NCI-H2171 treated with DMSO at 0.1 percent for 48 hours (cell line): ENCODE results near the gene TSPAN4.

Source experiments
- DNase-seq: peaks from one replicate; lab custom pipeline; 2025; lab: John Stamatoyannopoulos, UW

TSPAN4 gene

DNA sequence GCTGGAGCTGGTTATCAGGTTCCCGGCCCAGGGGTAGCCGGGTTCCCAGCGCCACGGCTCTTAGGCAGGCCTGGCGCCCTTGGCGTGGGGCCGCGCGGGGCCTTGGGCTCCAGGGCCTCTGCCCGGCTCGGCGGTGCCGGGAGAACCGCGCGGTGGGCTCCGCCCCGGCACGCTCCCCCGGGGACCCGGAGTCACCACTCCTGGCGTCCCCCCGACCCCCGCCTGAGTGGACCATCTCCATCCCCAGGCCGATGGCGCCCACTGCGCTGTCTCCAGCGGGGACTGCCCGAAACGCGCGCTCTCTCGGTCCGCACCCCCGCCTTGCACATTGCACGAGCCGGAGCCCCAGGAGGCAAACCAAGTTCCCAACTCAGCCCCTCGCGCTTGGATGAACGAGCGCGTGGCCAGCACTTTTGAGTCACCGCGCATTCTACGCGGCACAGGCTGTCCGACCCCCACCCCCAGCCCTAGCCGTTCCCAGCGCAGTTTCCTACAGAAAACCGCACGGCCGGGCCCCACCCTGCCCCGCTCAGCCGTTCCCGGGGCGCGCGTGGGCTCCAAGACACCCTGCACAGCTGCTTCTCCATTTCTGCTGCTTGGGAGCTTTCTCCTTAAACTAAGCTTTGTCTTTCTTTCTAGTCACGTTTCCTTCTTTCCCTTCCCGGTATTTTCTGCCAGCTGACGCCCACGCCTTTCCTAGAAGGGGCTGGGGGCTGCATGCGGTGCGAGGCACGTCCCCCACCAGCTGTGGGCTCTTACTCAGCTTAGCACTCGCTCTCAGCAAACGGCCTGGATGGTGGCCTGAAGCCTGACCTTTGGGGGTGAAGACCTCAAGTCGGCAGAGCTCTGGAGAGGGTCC is 68.6 kb downstream of the TSPAN4 start:
- DNase-seq = no peak

- no peak for DNase-seq
These were observed 69.2 kb downstream of the TSPAN4 start for GRCh38 chr11:911890-912219.

- DNase-seq = no peak
These were observed 69.6 kb downstream of the TSPAN4 start for GRCh38 chr11:912266-912665.

GRCh38 chr11:913043-913442 is 70.4 kb downstream of the TSPAN4 start:
- no peak for DNase-seq

GRCh38 chr11:914204-914603 is 71.6 kb downstream of the TSPAN4 start:
- DNase-seq = no peak

DNA sequence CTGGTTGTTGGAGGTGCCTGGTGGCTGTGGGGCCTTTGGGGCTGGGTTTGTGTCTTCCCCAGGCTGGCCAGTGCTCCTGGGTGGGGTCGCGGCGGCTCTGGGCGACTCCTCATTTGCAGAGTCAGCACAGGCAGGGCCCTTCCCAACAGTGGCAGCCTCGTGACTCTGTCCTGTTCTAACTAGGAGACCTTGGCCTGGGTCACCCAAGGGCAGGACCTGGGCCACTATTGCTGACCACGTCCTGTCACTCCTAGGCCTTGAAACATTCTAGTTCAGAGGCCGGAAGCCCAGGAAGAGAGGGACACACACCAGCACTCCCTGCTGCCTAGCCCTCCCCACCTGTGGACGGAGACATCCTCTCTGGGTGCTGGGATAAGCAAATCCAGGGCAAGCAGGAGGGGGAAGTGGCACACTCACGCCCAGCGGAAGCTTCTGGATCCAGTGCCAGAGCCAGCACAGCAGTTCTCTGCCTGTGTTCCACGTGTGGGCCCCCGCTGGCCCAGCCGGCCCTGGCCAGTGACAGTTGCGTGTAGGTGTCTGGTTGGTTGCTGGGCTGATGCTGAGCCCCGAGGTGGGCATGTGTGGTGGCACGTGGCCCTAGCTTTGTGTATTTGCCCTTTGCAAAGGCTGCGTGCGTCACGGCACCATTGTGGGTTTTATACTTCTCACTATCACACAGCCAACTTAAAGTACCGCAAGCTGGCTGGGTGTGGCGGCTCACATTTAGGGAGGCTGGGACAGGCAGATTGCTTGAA is 72.3 kb downstream of the TSPAN4 start:
- DNase-seq = no peak
